ENCODE data around the gene P4HA2. TPM values are rescaled to one million over a fixed set of nuclear protein-coding genes. Genes with fewer than 3 reads are reported as not detected.

The P4HA2 gene
- total and polyA plus RNA-seq, 9 of the 15 experiments (the other 6 are each of a cell fraction or from before 2014, with no cell fraction given) = 9.6 to 50.0 (median 12.7) TPM

DNA sequence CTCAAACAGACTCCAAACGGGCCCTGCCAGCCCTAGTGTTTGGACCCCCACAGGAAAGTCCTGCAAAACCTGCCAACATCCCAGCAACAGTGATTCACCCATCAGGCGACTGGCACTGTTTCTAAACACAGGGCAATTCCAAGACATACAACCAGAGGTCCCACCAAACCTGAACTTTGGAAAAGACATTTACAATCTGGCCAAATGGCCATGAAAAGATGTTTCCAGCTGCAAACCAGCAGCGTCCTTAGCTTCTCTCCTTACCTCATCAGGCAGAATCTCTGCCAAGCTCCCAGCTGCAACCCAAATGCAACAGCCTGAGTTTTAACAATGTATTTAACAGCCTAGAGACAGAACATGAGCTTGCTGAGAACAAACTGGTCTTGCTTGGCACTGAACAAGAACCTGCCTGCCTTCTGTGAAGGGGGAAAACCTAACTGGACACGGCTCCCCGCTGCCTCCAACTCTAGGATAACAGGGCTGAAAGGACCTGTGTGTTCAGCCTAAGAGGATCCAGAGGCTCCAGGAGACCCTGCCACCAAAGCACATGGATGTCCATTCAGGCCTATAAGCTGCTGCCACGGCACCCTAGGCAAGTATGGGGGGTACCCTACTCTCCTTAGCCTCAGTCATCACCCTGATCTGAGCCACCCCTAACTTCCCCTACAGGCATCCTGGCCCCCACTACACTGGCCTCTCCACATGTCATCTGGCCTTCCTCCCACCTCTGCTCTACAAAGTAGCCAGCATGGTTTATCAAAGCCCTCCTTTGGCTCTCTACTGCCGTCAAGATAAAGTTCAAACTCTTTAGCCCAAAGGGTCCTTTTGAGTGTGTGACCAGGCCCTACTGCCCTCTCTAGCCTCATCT is 5.6 kb downstream of the P4HA2 start:
- POLR2A ChIA-PET = interaction anchor here (2.4 kb wide), 1 partner anchor 8 kb away, joined by 10 read pairs; no protein-coding TSS in a partner anchor
- no peak for TF ChIP-seq NONO (IDR thresholded peaks at IDR 0.05; ENCODE audit: low read depth in 2 of 2, low read length in 1 of 2)
- TF ChIP-seq, protein P1, sequence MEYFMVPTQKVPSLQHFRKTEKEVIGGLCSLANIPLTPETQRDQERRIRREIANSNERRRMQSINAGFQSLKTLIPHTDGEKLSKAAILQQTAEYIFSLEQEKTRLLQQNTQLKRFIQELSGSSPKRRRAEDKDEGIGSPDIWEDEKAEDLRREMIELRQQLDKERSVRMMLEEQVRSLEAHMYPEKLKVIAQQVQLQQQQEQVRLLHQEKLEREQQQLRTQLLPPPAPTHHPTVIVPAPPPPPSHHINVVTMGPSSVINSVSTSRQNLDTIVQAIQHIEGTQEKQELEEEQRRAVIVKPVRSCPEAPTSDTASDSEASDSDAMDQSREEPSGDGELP (CRISPR knock-in tag; IDR thresholded peaks at IDR 0.05; ENCODE audit: borderline replicate concordance) = no peak
- TF ChIP-seq, protein P2, sequence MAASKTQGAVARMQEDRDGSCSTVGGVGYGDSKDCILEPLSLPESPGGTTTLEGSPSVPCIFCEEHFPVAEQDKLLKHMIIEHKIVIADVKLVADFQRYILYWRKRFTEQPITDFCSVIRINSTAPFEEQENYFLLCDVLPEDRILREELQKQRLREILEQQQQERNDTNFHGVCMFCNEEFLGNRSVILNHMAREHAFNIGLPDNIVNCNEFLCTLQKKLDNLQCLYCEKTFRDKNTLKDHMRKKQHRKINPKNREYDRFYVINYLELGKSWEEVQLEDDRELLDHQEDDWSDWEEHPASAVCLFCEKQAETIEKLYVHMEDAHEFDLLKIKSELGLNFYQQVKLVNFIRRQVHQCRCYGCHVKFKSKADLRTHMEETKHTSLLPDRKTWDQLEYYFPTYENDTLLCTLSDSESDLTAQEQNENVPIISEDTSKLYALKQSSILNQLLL (CRISPR knock-in tag; IDR thresholded peaks at IDR 0.05; ENCODE audit: borderline replicate concordance) = no peak
- no peak for TF ChIP-seq SRSF3 (IDR thresholded peaks at IDR 0.05; ENCODE audit: insufficient read depth, low read length)
- TF ChIP-seq NR2F6 (CRISPR knock-in tag; IDR thresholded peaks at IDR 0.05) = no peak
- TF ChIP-seq ZNF551 (CRISPR knock-in tag; IDR thresholded peaks at IDR 0.05) = no peak
- TF ChIP-seq, protein P3, sequence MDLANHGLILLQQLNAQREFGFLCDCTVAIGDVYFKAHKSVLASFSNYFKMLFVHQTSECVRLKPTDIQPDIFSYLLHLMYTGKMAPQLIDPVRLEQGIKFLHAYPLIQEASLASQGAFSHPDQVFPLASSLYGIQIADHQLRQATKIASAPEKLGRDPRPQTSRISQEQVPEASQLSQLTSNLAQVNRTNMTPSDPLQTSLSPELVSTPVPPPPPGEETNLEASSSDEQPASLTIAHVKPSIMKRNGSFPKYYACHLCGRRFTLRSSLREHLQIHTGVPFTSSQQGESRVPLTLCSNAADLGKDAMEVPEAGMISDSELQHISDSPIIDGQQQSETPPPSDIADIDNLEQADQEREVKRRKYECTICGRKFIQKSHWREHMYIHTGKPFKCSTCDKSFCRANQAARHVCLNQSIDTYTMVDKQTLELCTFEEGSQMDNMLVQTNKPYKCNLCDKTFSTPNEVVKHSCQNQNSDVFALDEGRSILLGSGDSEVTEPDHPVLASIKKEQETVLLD (IDR thresholded peaks at IDR 0.05) = no peak
- TF ChIP-seq FIP1L1 (IDR thresholded peaks at IDR 0.05; ENCODE audit: low read depth, low read length, poor library complexity, severe bottlenecking) = no peak
- TF ChIP-seq, protein P4, sequence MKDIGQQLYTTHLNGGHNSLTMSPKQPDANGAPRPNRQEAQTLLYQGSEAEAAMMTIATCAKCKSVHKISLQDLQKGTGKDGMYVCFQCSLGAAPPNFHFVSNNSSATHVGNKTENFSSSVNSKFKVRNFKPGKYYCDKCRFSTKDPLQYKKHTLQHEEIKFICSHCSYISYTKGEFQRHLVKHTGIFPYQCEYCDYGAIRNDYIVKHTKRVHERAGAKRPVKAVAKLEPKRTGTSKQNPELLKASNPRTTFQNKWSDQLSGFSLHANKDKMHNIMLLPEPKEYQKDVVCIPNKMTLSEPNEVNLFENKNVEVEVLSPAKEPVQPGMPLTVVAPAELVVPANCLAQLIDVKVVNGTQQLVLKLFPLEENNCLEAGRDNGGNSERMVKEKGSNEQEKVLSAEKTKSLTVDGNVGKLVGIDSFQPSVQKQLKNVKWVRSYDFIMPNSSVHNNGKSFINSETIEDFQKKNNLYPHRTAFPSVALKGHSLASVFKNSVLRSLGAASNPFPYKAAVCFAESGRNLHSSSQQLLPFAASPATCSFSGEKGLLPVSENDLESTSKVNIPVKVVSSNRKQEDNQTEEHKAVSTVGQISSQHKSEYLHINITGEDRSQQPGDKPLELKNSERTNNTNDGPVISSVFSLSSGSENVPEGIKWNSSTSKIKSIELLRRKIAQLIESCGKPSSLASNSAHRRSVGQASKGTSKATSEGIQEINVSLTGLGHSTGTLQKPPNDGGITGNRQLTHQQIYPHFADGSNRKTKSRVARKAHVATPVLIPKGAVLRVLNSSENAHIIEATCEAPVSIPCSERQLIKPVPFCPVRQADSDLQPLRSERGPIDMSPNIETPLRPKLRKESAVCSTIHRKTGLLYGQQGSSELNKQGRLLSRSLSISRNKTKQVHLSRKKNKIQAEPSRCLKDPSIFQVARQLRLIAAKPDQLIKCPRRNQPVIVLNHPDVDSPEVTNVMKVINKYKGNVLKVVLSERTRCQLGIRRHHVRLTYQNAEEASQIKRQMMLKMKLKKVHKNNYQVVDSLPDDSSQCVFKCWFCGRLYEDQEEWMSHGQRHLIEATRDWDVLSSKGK (CRISPR knock-in tag; IDR thresholded peaks at IDR 0.05) = no peak
- TF ChIP-seq BRD4 (IDR thresholded peaks at IDR 0.05) = no peak
- no peak for TF ChIP-seq GTF2F1 (IDR thresholded peaks at IDR 0.05; ENCODE audit: low read depth, low read length)
- no peak for TF ChIP-seq ZNF239 (CRISPR knock-in tag; IDR thresholded peaks at IDR 0.05)
- TF ChIP-seq RAD51 (IDR thresholded peaks at IDR 0.05; ENCODE audit: borderline replicate concordance, low read depth) = no peak
- no peak for TF ChIP-seq MED1 (CRISPR knock-in tag; IDR thresholded peaks at IDR 0.05; ENCODE audit: borderline replicate concordance)

More for the DNA sequence above, 5.6 kb downstream of the P4HA2 start:
- no TSS peak for BruUV-seq (replicated peaks)
- Histone ChIP-seq H3K27ac (ENCODE audit: extremely low read depth, low read depth, low read length) (no peak overlapping the region), H3K4me3 (no peak overlapping the region), H3K9me3 (replicated peaks; ENCODE audit: control insufficient read depth, insufficient read depth, low read depth, low read length) (no peaks in the 10 kb centered on the region), H4K20me1 (replicated peaks; ENCODE audit: control insufficient read depth, insufficient read depth, low read length) (peaks cover 13% of the 10 kb centered on the region; the same call in 1 of the 2 replicates), H3K36me3 (ENCODE audit: control insufficient read depth, insufficient read depth, low read length) (peaks cover 9% of the 10 kb centered on the region; the same call in 1 of the 3 replicates), H3K79me2 (ENCODE audit: control insufficient read depth, insufficient read depth, low read length) (peaks cover 8% of the 10 kb centered on the region; the same call in 1 of the 3 replicates), H3K27me3 (ENCODE audit: control insufficient read depth in 2 of 2, insufficient read depth in 2 of 2, low read length in 2 of 2) (no peaks in the 10 kb centered on the region), H3K9me1 (ENCODE audit: control insufficient read depth, insufficient read depth, low read length) (no peaks in the 10 kb centered on the region), H3K9ac (ENCODE audit: insufficient read depth in 1 of 2, low read depth in 2 of 2, low read length in 2 of 2) (peak overlapping the region in 1 of 2 experiments; percentile 22; a peak in 1 of 4 replicates), H2AFZ (ENCODE audit: low read depth, low read length) (no peak overlapping the region), H3K4me2 (ENCODE audit: insufficient read depth, low read length) (no peak overlapping the region), H3K4me1 (replicated peaks in 1 of 2; ENCODE audit: control insufficient read depth in 2 of 2, insufficient read depth in 2 of 2, low read length in 2 of 2) (peaks cover 11 to 26% of the 10 kb centered on the region in 2 experiments)
- WGBS (ENCODE audit: insufficient coverage, low coverage, missing lambda C conversion rate) = 41% methylated on average over 7 of the region's 7 CpGs
- FAIRE-seq (no peak), ATAC-seq (no peak), DNase-seq (ENCODE audit: extremely low read depth in 1 of 4, low spot score in 3 of 4) (no peak)
- in situ Hi-C loops (cut with MboI) (no loop called here), intact Hi-C loops (cut with micrococcal nuclease) (no loop called here)
- CTCF ChIA-PET (ENCODE audit: low intra/inter-chr PET ratio) = no interaction called here

Data from K562 (cell line).